GM13977 (cell line): ENCODE measurements around the gene GNAS.

ENCODE experiments used
- DNase-seq: peaks from one replicate; pipeline ENCODE4 v3.0.0; 2012; ENCODE audit warnings: low spot score
- CTCF ChIP-seq: IDR thresholded peaks from 2 replicates; pipeline ENCODE4 v1.5.1; 2012; ENCODE audit warnings: mild to moderate bottlenecking, control low read depth; ENCODE audit not compliant: insufficient read depth; ENCODE audit errors: extremely low read depth, missing control alignments
- in situ Hi-C: fragments of 300-500 bp; cut with MboI; formaldehyde crosslinking; loops from one replicate; pipeline ENCODE4 v1.12.0; 2022; ENCODE audit warnings: low sequenced_read_pairs, low pct_unique_long_range_greater_than_20kb, mixed read lengths, inconsistent platforms; ENCODE audit not compliant: unreplicated experiment

The GNAS gene

GRCh38 chr20:58851221-58851968, 1.1 kb upstream of the GNAS start:
- in situ Hi-C loops, result loop anchor here (25.0 kb wide), 2 partner anchors 236 to 611 kb away; no protein-coding TSS in a partner anchor
- peak; percentile 42 for DNase-seq
- TF ChIP-seq CTCF, result no peak

GRCh38 chr20:58851969-58852458, 502 bp upstream of the GNAS start:
- no peak for DNase-seq
- no peak for TF ChIP-seq CTCF
- in situ Hi-C loops, result loop anchor here (25.0 kb wide), 2 partner anchors 235 to 610 kb away; no protein-coding TSS in a partner anchor

GRCh38 chr20:58853466-58853865, 950 bp downstream of the GNAS start:
- TF ChIP-seq CTCF, result no peak
- DNase-seq, result no peak
- in situ Hi-C loops, result loop anchor here (25.0 kb wide), 2 partner anchors 234 to 609 kb away; no protein-coding TSS in a partner anchor

GRCh38 chr20:58853976-58854637, 1.6 kb downstream of the GNAS start:
- TF ChIP-seq CTCF, result no peak
- in situ Hi-C loops, result loop anchor here (25.0 kb wide), 2 partner anchors 233 to 608 kb away; no protein-coding TSS in a partner anchor
- no peak for DNase-seq

GRCh38 chr20:58854638-58855471, 2.3 kb downstream of the GNAS start:
- in situ Hi-C loops, result loop anchor here (25.0 kb wide), 2 partner anchors 232 to 607 kb away; no protein-coding TSS in a partner anchor
- no peak for TF ChIP-seq CTCF
- no peak for DNase-seq
